NCI-H524 treated with DMSO at 0.1 percent for 48 hours (cell line): ENCODE results near the gene ZDHHC14.
"Not testable (repeated sequence)": the region's sequence is repeated elsewhere in the genome, so short reads cannot be mapped to it uniquely, and the experiment has no call there.

Source experiments
- DNase-seq: peaks from one replicate; lab custom pipeline; 2025; lab: John Stamatoyannopoulos, UW

ZDHHC14 gene

GRCh38 chr6:157690441-157691210, 309.6 kb downstream of the ZDHHC14 start:
- no peak for DNase-seq

DNA sequence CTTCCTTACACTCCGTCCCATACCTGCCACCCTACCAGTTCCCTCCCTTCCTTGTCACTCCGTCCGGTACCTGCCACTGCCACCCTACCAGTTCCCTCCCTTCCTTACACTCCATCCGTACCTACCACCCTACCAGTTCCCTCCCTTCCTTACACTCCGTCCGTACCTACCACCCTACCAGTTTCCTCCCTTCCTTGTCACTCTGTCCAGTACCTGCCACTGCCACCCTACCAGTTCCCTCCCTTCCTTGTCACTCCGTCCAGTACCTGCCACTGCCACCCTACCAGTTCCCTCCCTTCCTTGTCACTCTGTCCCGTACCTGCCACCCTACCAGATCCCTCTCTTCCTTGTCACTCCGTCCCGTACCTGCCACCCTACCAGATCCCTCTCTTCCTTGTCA, 310.6 kb downstream of the ZDHHC14 start:
- DNase-seq: not testable (repeated sequence)

- DNase-seq: no peak
These were observed 312.9 kb downstream of the ZDHHC14 start for GRCh38 chr6:157693867-157694266.

- no peak for DNase-seq
These were observed 314.5 kb downstream of the ZDHHC14 start for GRCh38 chr6:157695301-157696040.

- no peak for DNase-seq
These were observed 319.0 kb downstream of the ZDHHC14 start for GRCh38 chr6:157699777-157700636.

GRCh38 chr6:157706351-157706750, 325.4 kb downstream of the ZDHHC14 start:
- DNase-seq: not testable (repeated sequence)

GRCh38 chr6:157706883-157707282, 325.9 kb downstream of the ZDHHC14 start:
- DNase-seq: no peak

DNA sequence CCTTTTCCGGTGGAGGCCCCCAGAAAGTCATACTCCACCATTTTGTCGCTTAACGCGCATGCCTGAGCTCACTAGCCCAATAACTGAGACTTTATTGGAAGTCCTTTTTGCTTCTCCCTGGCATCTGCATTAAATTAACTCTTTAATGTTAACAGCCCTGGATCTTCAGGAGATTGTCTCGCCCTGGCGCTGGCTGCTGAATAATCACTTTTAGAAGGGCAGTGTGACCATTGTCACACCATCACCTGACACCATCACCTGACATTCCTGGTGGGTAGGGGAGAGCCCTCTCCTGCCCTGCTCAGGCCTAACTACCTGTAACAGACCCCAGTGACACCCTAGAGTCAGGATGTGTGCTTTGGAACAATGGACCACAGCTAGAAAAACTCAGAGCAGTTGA, 326.6 kb downstream of the ZDHHC14 start:
- DNase-seq: no peak

DNA sequence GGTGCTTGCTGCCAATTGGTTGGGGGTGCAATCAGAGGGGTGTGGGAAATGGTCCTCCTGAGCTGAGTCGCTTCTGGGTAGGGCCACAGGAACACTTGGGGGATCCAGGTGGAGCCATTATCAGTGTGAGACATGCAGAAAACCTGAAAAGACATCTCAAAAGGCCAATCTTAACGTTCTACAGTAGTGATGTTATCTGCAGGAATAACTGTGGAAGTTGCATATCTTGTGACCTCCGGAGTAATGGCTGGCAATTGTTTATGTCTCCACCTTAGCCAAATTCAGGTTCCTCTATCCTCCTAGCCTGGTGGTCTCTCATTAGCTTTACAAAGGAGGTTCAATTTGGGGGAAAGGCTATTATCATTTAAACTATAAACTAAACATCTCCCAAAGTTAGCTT, 327.2 kb downstream of the ZDHHC14 start:
- DNase-seq: no peak

DNA sequence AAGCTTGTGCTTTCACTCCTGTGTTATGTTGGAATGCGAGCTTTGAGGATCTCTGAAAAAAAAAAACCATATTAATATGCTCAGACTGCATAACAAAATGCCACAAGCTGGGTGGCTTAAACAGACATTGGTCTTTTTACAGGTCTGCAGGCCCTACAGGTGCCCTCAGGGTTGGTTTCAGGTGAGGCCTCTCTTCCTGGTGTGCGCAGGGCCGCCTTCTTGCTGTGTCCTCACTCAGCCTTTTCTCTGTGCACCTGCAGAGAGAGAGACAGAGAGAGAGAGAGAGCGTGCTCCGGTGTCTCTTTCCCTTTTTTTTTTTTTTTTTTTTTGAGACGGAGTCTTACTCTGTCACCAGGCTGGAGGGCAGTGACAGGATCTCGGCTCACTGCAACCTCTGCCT, 327.9 kb downstream of the ZDHHC14 start:
- DNase-seq: no peak

DNA sequence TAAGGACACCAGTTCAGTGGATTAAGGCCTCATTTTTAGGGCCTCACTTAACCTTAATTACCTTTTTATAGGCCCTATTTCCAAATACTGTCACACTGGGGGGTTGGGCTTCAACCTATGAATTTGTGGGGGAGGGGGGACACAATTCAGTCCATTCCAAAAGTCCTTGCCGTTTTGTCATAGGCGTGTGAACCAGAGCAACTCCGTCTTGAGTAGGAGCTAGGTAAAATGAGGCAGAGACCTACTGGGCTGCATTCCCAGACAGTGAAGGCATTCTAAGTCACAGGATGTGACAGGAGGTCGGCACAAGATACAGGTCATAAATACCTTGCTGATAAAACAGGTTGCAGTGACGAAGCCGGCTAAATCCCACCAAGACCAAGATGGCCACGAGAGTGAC, 328.6 kb downstream of the ZDHHC14 start:
- DNase-seq: no peak

DNA sequence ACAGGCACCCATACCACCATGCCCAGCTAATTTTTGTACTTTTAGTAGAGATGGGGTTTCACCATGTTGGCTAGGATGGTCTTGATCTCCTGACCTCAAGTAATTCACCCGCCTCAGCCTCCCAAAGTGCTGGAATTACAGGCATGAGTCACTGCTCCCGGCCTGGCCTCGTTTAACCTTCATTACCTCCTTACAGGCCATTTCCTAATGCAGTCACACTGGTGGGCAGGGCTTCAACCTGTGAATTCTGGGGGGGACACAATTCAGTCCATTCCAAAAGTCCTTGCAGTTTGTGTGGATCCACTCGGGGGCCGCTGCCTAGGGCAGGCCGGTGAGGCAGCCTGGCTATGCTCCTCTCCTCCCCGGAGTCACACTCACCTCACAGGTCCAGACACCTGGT, 329.6 kb downstream of the ZDHHC14 start:
- DNase-seq: no peak

GRCh38 chr6:157711060-157711459, 330.1 kb downstream of the ZDHHC14 start:
- DNase-seq: no peak

- DNase-seq: no peak
These were observed 331.8 kb downstream of the ZDHHC14 start for GRCh38 chr6:157712585-157713295.

DNA sequence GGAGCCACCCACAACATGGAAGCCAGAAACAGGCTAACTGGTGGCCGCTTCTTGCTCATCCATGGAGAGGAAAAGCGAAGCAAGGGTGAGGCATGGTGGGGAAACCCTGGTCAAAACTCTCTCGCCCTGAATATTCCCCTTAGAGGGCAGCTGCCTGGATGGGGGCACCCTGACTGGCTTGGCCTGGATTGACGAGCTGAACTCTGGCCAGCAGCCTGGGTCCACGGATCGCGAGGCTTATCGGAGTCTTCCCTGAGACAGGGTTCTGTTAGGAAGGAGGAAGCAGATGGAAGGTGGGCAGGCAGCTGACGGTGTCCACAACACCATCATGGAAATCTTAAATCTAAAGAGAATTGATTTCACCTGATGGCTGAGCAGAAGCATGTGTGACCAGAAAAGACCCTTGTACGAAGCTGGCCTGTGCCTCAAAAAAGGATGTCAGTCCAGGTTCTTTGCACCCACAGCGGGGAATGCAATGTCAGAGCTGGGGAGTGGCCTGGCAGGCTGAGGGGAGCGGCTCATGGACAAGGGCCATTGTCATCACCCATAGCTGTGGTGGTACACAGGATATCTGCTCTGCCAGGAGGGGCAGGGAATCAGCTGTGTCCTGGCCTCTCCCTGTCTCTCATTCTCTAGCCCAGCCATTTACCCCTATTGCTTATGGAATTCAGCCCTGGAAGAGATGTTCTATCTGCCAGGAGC, 332.6 kb downstream of the ZDHHC14 start:
- DNase-seq: no peak

DNA sequence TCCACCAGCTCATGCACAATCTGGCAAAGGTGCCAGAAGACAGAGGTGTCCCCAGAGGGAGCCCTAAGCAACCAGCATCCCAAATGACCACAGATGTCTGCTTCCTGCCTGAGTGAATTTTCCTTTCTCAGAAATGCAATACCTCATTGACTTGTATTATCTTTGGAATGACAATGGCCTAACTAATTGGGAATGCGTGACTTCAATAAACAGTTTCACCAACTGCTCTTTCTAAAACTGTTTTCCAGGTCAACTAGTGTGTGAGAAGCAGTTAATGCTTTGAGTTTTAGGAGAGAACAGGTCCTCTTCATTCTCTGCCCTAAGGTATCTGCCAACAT, 333.1 kb downstream of the ZDHHC14 start:
- DNase-seq: no peak

- no peak for DNase-seq
These were observed 334.8 kb downstream of the ZDHHC14 start for GRCh38 chr6:157715728-157716164.

- DNase-seq: no peak
These were observed 335.4 kb downstream of the ZDHHC14 start for GRCh38 chr6:157716251-157716995.

GRCh38 chr6:157717340-157717748, 336.4 kb downstream of the ZDHHC14 start:
- no peak for DNase-seq

- DNase-seq: no peak
These were observed 337.7 kb downstream of the ZDHHC14 start for GRCh38 chr6:157718503-157719187.
